ENCODE results near the gene DNASE1L3. TPM values are rescaled to one million over a fixed set of nuclear protein-coding genes. Genes with fewer than 3 reads are reported as not detected.

The DNASE1L3 gene
- total and polyA plus RNA-seq, 12 donors: 1.2 to 4.6 (median 2.4) TPM

- H3K36me3 ChIP-seq: no peaks in the 10 kb centered on the region
- no peak for DNase-seq
- H3K27ac ChIP-seq: no peak overlapping the region
- WGBS, 2 donors: 90 to 92% methylated on average over 4 of the region's 4 CpGs
- H3K4me1 ChIP-seq: peaks cover 0 to 2% (median 0%) of the 10 kb centered on the region in 9 donors
- H3K4me3 ChIP-seq: no peak overlapping the region
- intact Hi-C loops (cut with DNase I): no loop called here
- peaks cover 0 to 8% (median 0%) of the 10 kb centered on the region in 7 donors for H3K27me3 ChIP-seq
- no peaks in the 10 kb centered on the region for H3K9me3 ChIP-seq
- ATAC-seq: no peak
- no peak for TF ChIP-seq CTCF (IDR thresholded peaks at IDR 0.05)
Measured at GRCh38 chr3:58207954-58208353, 2.8 kb downstream of the DNASE1L3 start.

GRCh38 chr3:58206406-58207011 lies 4.3 kb downstream of the DNASE1L3 start:
- Histone ChIP-seq H3K9me3 (peaks cover 0 to 6% (median 0%) of the 10 kb centered on the region in 11 donors), H3K36me3 (no peaks in the 10 kb centered on the region), H3K4me1 (peaks cover 0 to 6% (median 2%) of the 10 kb centered on the region in 9 donors), H3K27ac (no peak overlapping the region), H3K4me3 (no peak overlapping the region), H3K27me3 (peaks cover 0 to 4% (median 0%) of the 10 kb centered on the region in 7 donors)
- ATAC-seq (no peak), DNase-seq (no peak)
- intact Hi-C loops (cut with DNase I): no loop called here
- 84 to 89% methylated on average over 5 of the region's 5 CpGs for WGBS, 2 donors
- no peak for TF ChIP-seq CTCF (IDR thresholded peaks at IDR 0.05)

- Histone ChIP-seq H3K27me3 (peaks cover 0 to 4% (median 0%) of the 10 kb centered on the region in 7 donors), H3K4me3 (no peak overlapping the region), H3K4me1 (peaks cover 0 to 11% (median 5%) of the 10 kb centered on the region in 9 donors), H3K36me3 (no peaks in the 10 kb centered on the region), H3K27ac (no peak overlapping the region), H3K9me3 (peaks cover 0 to 7% (median 0%) of the 10 kb centered on the region in 11 donors)
- intact Hi-C loops (cut with DNase I): no loop called here
- TF ChIP-seq CTCF (IDR thresholded peaks at IDR 0.05): no peak
- ATAC-seq: no peak
- 87 to 92% methylated on average over 4 of the region's 4 CpGs for WGBS, 2 donors
- DNase-seq: no peak
Measured at GRCh38 chr3:58205981-58206380, 4.8 kb downstream of the DNASE1L3 start.

GRCh38 chr3:58204720-58205119 lies 6.1 kb downstream of the DNASE1L3 start:
- Histone ChIP-seq H3K9me3 (peaks cover 0 to 7% (median 0%) of the 10 kb centered on the region in 11 donors), H3K36me3 (no peaks in the 10 kb centered on the region), H3K27ac (no peak overlapping the region), H3K4me1 (peaks cover 0 to 19% (median 14%) of the 10 kb centered on the region in 9 donors), H3K4me3 (no peak overlapping the region), H3K27me3 (peaks cover 0 to 4% (median 0%) of the 10 kb centered on the region in 7 donors)
- ATAC-seq: no peak
- WGBS, 2 donors: 81 to 90% methylated on average over 4 of the region's 4 CpGs
- intact Hi-C loops (cut with DNase I): no loop called here
- DNase-seq: no peak
- TF ChIP-seq CTCF (IDR thresholded peaks at IDR 0.05): no peak

All from heart right ventricle (tissue), 16 donors.